ENCODE data around the gene HPCAL1. TPM values are rescaled to one million over a fixed set of nuclear protein-coding genes. Genes with fewer than 3 reads are reported as not detected.
A peak's percentile ranks its signal among the peaks of the same experiment; 100 is the strongest.

Gene HPCAL1
- total and polyA plus RNA-seq, 7 experiments from 2014 or later: 44.9 to 137 (median 89.2) TPM

DNA sequence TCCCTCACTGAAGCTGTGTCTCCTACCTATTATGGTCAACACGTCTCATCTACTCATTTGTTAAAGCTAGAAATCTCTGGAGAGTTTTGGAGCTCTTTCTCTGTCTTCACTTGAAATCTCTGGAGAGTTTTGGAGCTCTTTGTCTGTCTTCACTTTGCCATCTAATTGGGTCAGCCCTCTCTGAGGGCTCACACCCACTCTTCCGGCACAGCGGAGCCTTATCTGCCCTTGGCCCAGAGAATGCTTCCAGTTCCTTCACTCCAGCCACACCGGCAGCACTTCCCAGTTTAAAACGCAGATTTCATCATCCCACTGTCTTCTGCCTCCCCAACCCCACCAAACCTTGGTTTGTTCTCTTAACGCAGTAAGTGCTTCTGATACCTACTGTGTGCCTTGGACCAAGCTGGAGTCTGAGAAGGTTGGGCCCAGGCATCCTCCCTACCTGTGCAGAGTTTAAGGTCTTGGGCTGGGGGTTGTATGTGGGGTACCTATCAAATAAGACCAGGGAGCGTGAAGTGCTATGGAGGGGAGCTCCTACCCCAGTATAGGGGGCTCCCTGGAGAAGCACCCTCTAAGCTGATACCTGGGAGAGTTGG, 5.0 kb downstream of the HPCAL1 start:
- H3K4me1 Mint-ChIP-seq: peaks cover 41 to 68% (median 49%) of the 10 kb centered on the region in 7 donors
- peaks cover 27 to 32% of the 10 kb centered on the region in 2 donors for H3K4me1 ChIP-seq (ENCODE audit: control insufficient read depth in 2 of 2, insufficient read depth in 2 of 2, low read length in 2 of 2)
- H3K4me3 ChIP-seq (ENCODE audit: low read length): no peak overlapping the region
- intact Hi-C loops (cut with micrococcal nuclease): loop anchor here (10.0 kb wide), 3 partner anchors 347 to 463 kb away; partner anchors contain the start of genes TAF1B (in 2 of the 2) and NOL10 (in 1 of the 2)
- H3K4me3 Mint-ChIP-seq: peak overlapping the region in 9 of 10 donors; percentile 66 to 100 (median 97)
- H3K27ac ChIP-seq (ENCODE audit: low read depth, low read length): peak overlapping the region; percentile 10
- peaks cover 0 to 2% (median 0%) of the 10 kb centered on the region in 11 donors for H3K9me3 Mint-ChIP-seq
- H3K36me3 Mint-ChIP-seq: peaks cover 0 to 9% (median 6%) of the 10 kb centered on the region in 5 donors
- H3K27ac Mint-ChIP-seq: peak overlapping the region in 8 of 9 donors; percentile 51 to 92 (median 80)
- H3K27me3 ChIP-seq (ENCODE audit: control insufficient read depth in 2 of 2, insufficient read depth in 2 of 2, low read length in 2 of 2): no peaks in the 10 kb centered on the region
- DNase-seq (no peak), ATAC-seq (no peak)
- POLR2A ChIA-PET: interaction anchor here (0.5 to 2.5 kb wide), 8 partner anchors 9 to 99 kb away, joined by 3 to 18 read pairs (median 4); no protein-coding TSS in a partner anchor
- CTCF ChIA-PET: interaction anchor here (1.0 to 8.5 kb wide), 6 partner anchors 10 to 184 kb away, joined by 3 to 93 read pairs (median 4); no protein-coding TSS in a partner anchor
- no peaks in the 10 kb centered on the region for H3K9me3 ChIP-seq (ENCODE audit: control insufficient read depth in 2 of 3, low read length in 3 of 3)
- no peaks in the 10 kb centered on the region for H3K27me3 Mint-ChIP-seq
- H3K36me3 ChIP-seq (ENCODE audit: control insufficient read depth in 2 of 3, insufficient read depth in 3 of 3, low read length in 3 of 3): peaks cover 0 to 13% (median 0%) of the 10 kb centered on the region in 3 experiments

DNA sequence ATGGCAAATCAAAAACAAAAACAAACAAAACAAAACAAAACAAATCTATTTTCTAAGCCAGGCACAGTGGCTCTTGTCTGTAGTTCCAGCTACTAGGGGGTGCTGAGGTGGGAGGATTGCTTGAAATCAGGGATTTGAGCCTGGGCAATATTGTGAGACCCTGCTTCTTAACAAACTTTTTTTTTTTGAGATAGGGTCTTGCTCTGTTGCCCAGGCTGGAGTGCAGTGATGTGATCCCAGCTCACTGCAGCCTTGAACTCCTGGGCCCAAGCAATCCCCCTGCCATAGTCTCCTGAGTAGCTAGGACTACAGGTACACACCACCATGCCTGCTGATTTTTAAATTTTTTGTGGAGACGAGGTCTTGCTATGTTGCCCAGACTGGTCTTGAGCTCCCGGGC, 6.2 kb downstream of the HPCAL1 start:
- Histone ChIP-seq H3K36me3 (ENCODE audit: control insufficient read depth in 2 of 3, insufficient read depth in 3 of 3, low read length in 3 of 3) (peaks cover 0 to 13% (median 0%) of the 10 kb centered on the region in 3 experiments), H3K27ac (ENCODE audit: low read depth, low read length) (no peak overlapping the region), H3K4me3 (ENCODE audit: low read length) (no peak overlapping the region), H3K9me3 (ENCODE audit: control insufficient read depth in 2 of 3, low read length in 3 of 3) (no peaks in the 10 kb centered on the region), H3K27me3 (ENCODE audit: control insufficient read depth in 2 of 2, insufficient read depth in 2 of 2, low read length in 2 of 2) (no peaks in the 10 kb centered on the region), H3K4me1 (ENCODE audit: control insufficient read depth in 2 of 2, insufficient read depth in 2 of 2, low read length in 2 of 2) (peaks cover 27 to 35% of the 10 kb centered on the region in 2 donors)
- POLR2A ChIA-PET: interaction anchor here (1.2 to 2.5 kb wide), 6 partner anchors 8 to 98 kb away, joined by 3 to 18 read pairs (median 6); no protein-coding TSS in a partner anchor
- intact Hi-C loops (cut with micrococcal nuclease): loop anchor here (10.0 kb wide), 3 partner anchors 346 to 464 kb away; partner anchors contain the start of genes TAF1B (in 2 of the 2) and NOL10 (in 1 of the 2)
- no peak for ATAC-seq
- Mint-ChIP-seq H3K36me3 (peaks cover 0 to 9% (median 6%) of the 10 kb centered on the region in 5 donors), H3K4me3 (peak overlapping the region in 5 of 10 donors; percentile 21 to 97 (median 32)), H3K27ac (peak overlapping the region in 5 of 9 donors; percentile 25 to 92 (median 66)), H3K9me3 (peaks cover 0 to 1% (median 0%) of the 10 kb centered on the region in 11 donors), H3K27me3 (no peaks in the 10 kb centered on the region), H3K4me1 (peaks cover 42 to 65% (median 48%) of the 10 kb centered on the region in 7 donors)
- CTCF ChIA-PET: interaction anchor here (1.3 to 8.5 kb wide), 4 partner anchors 15 to 98 kb away, joined by 3 to 93 read pairs (median 48); no protein-coding TSS in a partner anchor
- no peak for DNase-seq

DNA sequence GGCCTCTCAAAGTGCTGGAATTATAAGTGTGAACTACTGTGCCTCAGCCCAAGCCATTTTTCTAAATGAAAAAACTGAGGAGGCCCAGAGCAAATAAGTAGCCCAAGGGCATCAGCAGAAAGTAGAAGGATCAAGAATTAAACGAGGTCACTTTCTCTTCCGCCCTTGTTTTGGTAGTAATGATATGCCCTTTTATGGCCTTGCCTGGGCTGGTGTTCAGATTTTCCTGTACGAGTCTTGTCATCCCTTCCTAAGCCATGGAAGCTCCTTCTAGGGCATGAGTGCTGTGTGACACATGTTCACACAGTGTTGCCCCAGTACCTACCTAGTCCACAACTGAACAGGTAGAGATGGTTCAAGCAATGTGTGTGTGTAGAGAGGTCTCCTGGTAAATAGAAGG, 6.6 kb downstream of the HPCAL1 start:
- peak overlapping the region in 4 of 9 donors; percentile 13 to 59 (median 42) for H3K27ac Mint-ChIP-seq
- peaks cover 0 to 13% (median 0%) of the 10 kb centered on the region in 3 experiments for H3K36me3 ChIP-seq (ENCODE audit: control insufficient read depth in 2 of 3, insufficient read depth in 3 of 3, low read length in 3 of 3)
- H3K27me3 ChIP-seq (ENCODE audit: control insufficient read depth in 2 of 2, insufficient read depth in 2 of 2, low read length in 2 of 2): no peaks in the 10 kb centered on the region
- no peak overlapping the region for H3K4me3 ChIP-seq (ENCODE audit: low read length)
- peaks cover 0 to 9% (median 6%) of the 10 kb centered on the region in 5 donors for H3K36me3 Mint-ChIP-seq
- H3K4me1 ChIP-seq (ENCODE audit: control insufficient read depth in 2 of 2, insufficient read depth in 2 of 2, low read length in 2 of 2): peaks cover 24 to 38% of the 10 kb centered on the region in 2 donors
- peaks cover 0 to 1% (median 0%) of the 10 kb centered on the region in 11 donors for H3K9me3 Mint-ChIP-seq
- DNase-seq (no peak), ATAC-seq (no peak)
- CTCF ChIA-PET: interaction anchor here (1.3 to 7.4 kb wide), 2 partner anchors 39 to 97 kb away, joined by 3 to 93 read pairs; no protein-coding TSS in a partner anchor
- no peaks in the 10 kb centered on the region for H3K27me3 Mint-ChIP-seq
- intact Hi-C loops (cut with micrococcal nuclease): loop anchor here (10.0 kb wide), 3 partner anchors 346 to 464 kb away; partner anchors contain the start of genes TAF1B (in 2 of the 2) and NOL10 (in 1 of the 2)
- H3K4me3 Mint-ChIP-seq: peak overlapping the region in 5 of 10 donors; percentile 2 to 25 (median 5)
- POLR2A ChIA-PET: interaction anchor here (1.2 to 2.5 kb wide), 4 partner anchors 18 to 71 kb away, joined by 3 to 18 read pairs (median 10); no protein-coding TSS in a partner anchor
- no peak overlapping the region for H3K27ac ChIP-seq (ENCODE audit: low read depth, low read length)
- peaks cover 44 to 68% (median 51%) of the 10 kb centered on the region in 7 donors for H3K4me1 Mint-ChIP-seq
- H3K9me3 ChIP-seq (ENCODE audit: control insufficient read depth in 2 of 3, low read length in 3 of 3): no peaks in the 10 kb centered on the region

DNA sequence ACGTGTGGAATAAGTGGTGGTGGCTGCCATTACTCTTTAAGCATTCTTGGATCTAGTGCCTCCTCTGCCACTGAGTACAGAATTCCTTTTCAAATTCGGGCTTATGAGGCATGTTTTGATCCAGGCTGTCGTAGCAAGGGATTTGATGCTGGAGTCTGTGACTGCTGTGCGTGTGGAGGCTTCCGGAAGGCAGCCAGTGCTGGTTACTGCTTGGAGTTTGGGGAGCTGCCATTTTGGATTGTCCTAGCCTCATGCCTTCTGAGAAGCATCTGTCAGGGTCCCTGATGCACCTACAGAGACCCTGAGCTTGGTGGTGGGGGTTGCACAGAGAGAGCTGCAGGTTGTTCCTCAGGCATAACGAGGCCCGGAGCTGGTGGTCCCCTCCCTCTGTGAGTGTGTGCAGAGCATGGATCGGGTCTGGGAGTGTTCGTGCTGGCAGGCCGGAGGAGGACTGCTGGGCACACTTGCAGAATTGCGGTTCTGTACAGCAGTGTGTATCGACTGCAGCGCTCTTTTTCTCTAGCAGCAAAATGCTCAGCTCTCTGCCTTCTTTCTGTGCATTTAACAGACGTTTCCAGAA, 7.7 kb downstream of the HPCAL1 start:
- Histone ChIP-seq H3K27ac (ENCODE audit: low read depth, low read length) (no peak overlapping the region), H3K9me3 (ENCODE audit: control insufficient read depth in 2 of 3, low read length in 3 of 3) (no peaks in the 10 kb centered on the region), H3K36me3 (ENCODE audit: control insufficient read depth in 2 of 3, insufficient read depth in 3 of 3, low read length in 3 of 3) (peaks cover 0 to 13% (median 0%) of the 10 kb centered on the region in 3 experiments), H3K4me1 (ENCODE audit: control insufficient read depth in 2 of 2, insufficient read depth in 2 of 2, low read length in 2 of 2) (peaks cover 14 to 30% of the 10 kb centered on the region in 2 donors), H3K4me3 (ENCODE audit: low read length) (no peak overlapping the region), H3K27me3 (ENCODE audit: control insufficient read depth in 2 of 2, insufficient read depth in 2 of 2, low read length in 2 of 2) (no peaks in the 10 kb centered on the region)
- H3K27me3 Mint-ChIP-seq: no peaks in the 10 kb centered on the region
- H3K9me3 Mint-ChIP-seq: peaks cover 0 to 1% (median 0%) of the 10 kb centered on the region in 11 donors
- peak overlapping the region in 4 of 10 donors; percentile 2 to 25 (median 4) for H3K4me3 Mint-ChIP-seq
- peak overlapping the region in 6 of 9 donors; percentile 7 to 73 (median 49) for H3K27ac Mint-ChIP-seq
- DNase-seq: no peak
- CTCF ChIA-PET: interaction anchor here (0.6 to 7.4 kb wide), 3 partner anchors 40 to 96 kb away, joined by 3 to 93 read pairs (median 3); no protein-coding TSS in a partner anchor
- ATAC-seq: no peak
- intact Hi-C loops (cut with micrococcal nuclease): no loop called here
- H3K4me1 Mint-ChIP-seq: peaks cover 39 to 73% (median 52%) of the 10 kb centered on the region in 7 donors
- POLR2A ChIA-PET: interaction anchor here (1.3 kb wide), 1 partner anchor 21 kb away, joined by 3 read pairs; no protein-coding TSS in a partner anchor
- H3K36me3 Mint-ChIP-seq: peaks cover 0 to 8% (median 6%) of the 10 kb centered on the region in 5 donors

- intact Hi-C loops (cut with micrococcal nuclease): no loop called here
- Mint-ChIP-seq H3K27ac (no peak overlapping the region), H3K36me3 (peaks cover 0 to 12% (median 6%) of the 10 kb centered on the region in 5 donors), H3K27me3 (no peaks in the 10 kb centered on the region), H3K4me3 (no peak overlapping the region), H3K4me1 (peaks cover 32 to 73% (median 51%) of the 10 kb centered on the region in 7 donors), H3K9me3 (peaks cover 0 to 1% (median 0%) of the 10 kb centered on the region in 11 donors)
- H3K36me3 ChIP-seq (ENCODE audit: control insufficient read depth in 2 of 3, insufficient read depth in 3 of 3, low read length in 3 of 3): peaks cover 0 to 13% (median 0%) of the 10 kb centered on the region in 3 experiments
- DNase-seq (no peak), ATAC-seq (no peak)
- no peaks in the 10 kb centered on the region for H3K9me3 ChIP-seq (ENCODE audit: control insufficient read depth in 2 of 3, low read length in 3 of 3)
- H3K4me1 ChIP-seq (ENCODE audit: control insufficient read depth in 2 of 2, insufficient read depth in 2 of 2, low read length in 2 of 2): peaks cover 6 to 23% of the 10 kb centered on the region in 2 donors
- CTCF ChIA-PET: no interaction called here
- H3K4me3 ChIP-seq (ENCODE audit: low read length): no peak overlapping the region
- POLR2A ChIA-PET: no interaction called here
- no peaks in the 10 kb centered on the region for H3K27me3 ChIP-seq (ENCODE audit: control insufficient read depth in 2 of 2, insufficient read depth in 2 of 2, low read length in 2 of 2)
- H3K27ac ChIP-seq (ENCODE audit: low read depth, low read length): no peak overlapping the region
Observed at GRCh38 chr2:10311736-10312135, 9.0 kb downstream of the HPCAL1 start.

GRCh38 chr2:10312437-10312957, 9.8 kb downstream of the HPCAL1 start:
- no peak overlapping the region for H3K4me3 ChIP-seq (ENCODE audit: low read length)
- Mint-ChIP-seq H3K9me3 (peaks cover 0 to 1% (median 0%) of the 10 kb centered on the region in 11 donors), H3K4me3 (no peak overlapping the region), H3K36me3 (peaks cover 0 to 12% (median 6%) of the 10 kb centered on the region in 5 donors), H3K27ac (no peak overlapping the region), H3K4me1 (peaks cover 28 to 73% (median 50%) of the 10 kb centered on the region in 7 donors), H3K27me3 (no peaks in the 10 kb centered on the region)
- ChIA-PET CTCF (no interaction called here), POLR2A (interaction anchor here (0.8 kb wide), 1 partner anchor 13 kb away, joined by 3 read pairs; no protein-coding TSS in a partner anchor)
- H3K27me3 ChIP-seq (ENCODE audit: control insufficient read depth in 2 of 2, insufficient read depth in 2 of 2, low read length in 2 of 2): no peaks in the 10 kb centered on the region
- no peak for DNase-seq
- no peak for ATAC-seq
- H3K9me3 ChIP-seq (ENCODE audit: control insufficient read depth in 2 of 3, low read length in 3 of 3): no peaks in the 10 kb centered on the region
- H3K36me3 ChIP-seq (ENCODE audit: control insufficient read depth in 2 of 3, insufficient read depth in 3 of 3, low read length in 3 of 3): peaks cover 0 to 13% (median 0%) of the 10 kb centered on the region in 3 experiments
- intact Hi-C loops (cut with micrococcal nuclease): no loop called here
- H3K27ac ChIP-seq (ENCODE audit: low read depth, low read length): no peak overlapping the region
- peaks cover 6 to 16% of the 10 kb centered on the region in 2 donors for H3K4me1 ChIP-seq (ENCODE audit: control insufficient read depth in 2 of 2, insufficient read depth in 2 of 2, low read length in 2 of 2)
